ENCODE data around the gene SLIT3. TPM values are rescaled to one million over a fixed set of nuclear protein-coding genes. Genes with fewer than 3 reads are reported as not detected.

The SLIT3 gene
- total RNA-seq, 1 donor from 2014 or later: 3.2 TPM

DNA sequence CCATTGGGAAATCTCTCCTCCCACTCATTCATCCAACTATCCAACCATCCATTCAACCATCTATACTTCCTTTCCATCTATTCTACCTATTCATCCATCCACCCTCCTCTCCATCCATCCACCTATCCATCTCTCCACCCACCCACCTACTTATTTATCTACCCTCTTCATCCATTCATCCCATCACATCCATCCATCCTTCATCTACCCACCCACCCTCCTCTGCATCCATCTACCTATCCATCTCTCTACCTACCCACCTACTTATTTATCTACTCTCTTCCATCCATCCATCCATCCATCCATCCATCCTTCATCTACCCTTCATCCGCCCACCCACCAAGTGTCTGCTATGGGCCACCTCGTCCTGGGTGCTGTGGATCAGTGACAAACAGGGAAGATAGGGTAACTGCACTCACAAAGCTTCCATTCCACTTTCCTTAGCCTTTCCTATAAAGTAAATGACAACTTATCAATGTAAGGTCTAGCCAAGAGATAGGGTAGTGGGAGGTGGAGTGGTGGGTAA lies 625.0 kb downstream of the SLIT3 start:
- no peak for TF ChIP-seq CTCF (IDR thresholded peaks at IDR 0.05; ENCODE audit: unreplicated experiment)
- H3K36me3 Mint-ChIP-seq (ENCODE audit: low read depth, unreplicated experiment): no peaks in the 10 kb centered on the region
- H3K4me1 Mint-ChIP-seq (ENCODE audit: unreplicated experiment): no peaks in the 10 kb centered on the region
- DNase-seq (ENCODE audit: low spot score): no peak
- no peak overlapping the region for H3K27ac Mint-ChIP-seq (ENCODE audit: unreplicated experiment)
- H3K27me3 Mint-ChIP-seq (ENCODE audit: unreplicated experiment): peaks cover 2% of the 10 kb centered on the region
- H3K9me3 Mint-ChIP-seq (ENCODE audit: unreplicated experiment): no peaks in the 10 kb centered on the region
- no peak overlapping the region for H3K4me3 Mint-ChIP-seq (ENCODE audit: unreplicated experiment)

- no peak for TF ChIP-seq CTCF (IDR thresholded peaks at IDR 0.05; ENCODE audit: unreplicated experiment)
- DNase-seq (ENCODE audit: low spot score): no peak
- H3K36me3 Mint-ChIP-seq (ENCODE audit: low read depth, unreplicated experiment): no peaks in the 10 kb centered on the region
- no peaks in the 10 kb centered on the region for H3K9me3 Mint-ChIP-seq (ENCODE audit: unreplicated experiment)
- no peaks in the 10 kb centered on the region for H3K27me3 Mint-ChIP-seq (ENCODE audit: unreplicated experiment)
- H3K4me1 Mint-ChIP-seq (ENCODE audit: unreplicated experiment): no peaks in the 10 kb centered on the region
- H3K27ac Mint-ChIP-seq (ENCODE audit: unreplicated experiment): no peak overlapping the region
- no peak overlapping the region for H3K4me3 Mint-ChIP-seq (ENCODE audit: unreplicated experiment)
These were observed 626.0 kb downstream of the SLIT3 start for GRCh38 chr5:168674893-168675482.

DNA sequence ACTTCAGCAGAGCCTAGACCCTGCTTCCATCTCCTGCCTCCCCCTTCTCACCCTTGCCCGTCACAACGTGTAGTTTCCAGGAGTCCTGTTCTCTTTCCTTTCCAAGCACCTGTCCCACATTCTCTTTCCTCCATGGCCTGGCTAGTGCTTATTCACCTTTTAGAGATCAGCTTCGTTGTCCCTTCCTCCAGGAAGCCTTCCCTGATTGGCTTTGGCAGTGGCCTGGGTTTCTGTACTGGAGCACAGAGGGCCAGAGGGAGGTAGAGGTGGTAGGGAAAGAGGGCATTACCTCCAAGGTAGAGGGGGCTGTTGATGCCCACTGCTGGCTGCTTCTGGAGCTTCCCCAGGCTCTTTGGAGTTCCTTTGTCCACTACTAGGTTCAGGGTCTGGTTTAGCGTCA lies 628.1 kb downstream of the SLIT3 start:
- DNase-seq (ENCODE audit: low spot score): no peak
- Mint-ChIP-seq H3K36me3 (ENCODE audit: low read depth, unreplicated experiment) (no peaks in the 10 kb centered on the region), H3K4me3 (ENCODE audit: unreplicated experiment) (no peak overlapping the region), H3K27me3 (ENCODE audit: unreplicated experiment) (no peaks in the 10 kb centered on the region), H3K4me1 (ENCODE audit: unreplicated experiment) (no peaks in the 10 kb centered on the region), H3K27ac (ENCODE audit: unreplicated experiment) (no peak overlapping the region), H3K9me3 (ENCODE audit: unreplicated experiment) (no peaks in the 10 kb centered on the region)
- no peak for TF ChIP-seq CTCF (IDR thresholded peaks at IDR 0.05; ENCODE audit: unreplicated experiment)

DNA sequence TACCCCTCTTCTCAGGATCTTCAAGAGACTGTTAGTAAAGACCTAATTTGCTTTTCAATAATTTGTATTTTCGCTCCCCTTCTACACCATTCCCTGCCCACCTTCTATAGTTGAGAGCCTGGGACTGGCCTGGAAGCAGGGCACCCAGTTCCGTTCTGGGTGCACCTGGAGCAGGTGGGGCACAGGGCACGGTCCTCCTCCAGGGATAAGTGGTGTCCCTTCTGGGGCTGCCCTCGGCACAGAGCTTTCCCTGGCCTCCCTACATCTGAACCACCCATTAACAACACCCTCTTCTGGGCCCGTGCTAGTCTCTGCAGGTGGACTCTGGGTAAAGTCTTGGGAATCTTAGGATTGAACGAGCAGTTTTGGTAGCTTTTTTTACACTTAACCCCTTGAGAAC lies 628.9 kb downstream of the SLIT3 start:
- Mint-ChIP-seq H3K4me3 (ENCODE audit: unreplicated experiment) (no peak overlapping the region), H3K36me3 (ENCODE audit: low read depth, unreplicated experiment) (no peaks in the 10 kb centered on the region), H3K4me1 (ENCODE audit: unreplicated experiment) (no peaks in the 10 kb centered on the region), H3K27ac (ENCODE audit: unreplicated experiment) (no peak overlapping the region), H3K9me3 (ENCODE audit: unreplicated experiment) (no peaks in the 10 kb centered on the region), H3K27me3 (ENCODE audit: unreplicated experiment) (peaks cover 1% of the 10 kb centered on the region)
- no peak for TF ChIP-seq CTCF (IDR thresholded peaks at IDR 0.05; ENCODE audit: unreplicated experiment)
- DNase-seq (ENCODE audit: low spot score): no peak

DNA sequence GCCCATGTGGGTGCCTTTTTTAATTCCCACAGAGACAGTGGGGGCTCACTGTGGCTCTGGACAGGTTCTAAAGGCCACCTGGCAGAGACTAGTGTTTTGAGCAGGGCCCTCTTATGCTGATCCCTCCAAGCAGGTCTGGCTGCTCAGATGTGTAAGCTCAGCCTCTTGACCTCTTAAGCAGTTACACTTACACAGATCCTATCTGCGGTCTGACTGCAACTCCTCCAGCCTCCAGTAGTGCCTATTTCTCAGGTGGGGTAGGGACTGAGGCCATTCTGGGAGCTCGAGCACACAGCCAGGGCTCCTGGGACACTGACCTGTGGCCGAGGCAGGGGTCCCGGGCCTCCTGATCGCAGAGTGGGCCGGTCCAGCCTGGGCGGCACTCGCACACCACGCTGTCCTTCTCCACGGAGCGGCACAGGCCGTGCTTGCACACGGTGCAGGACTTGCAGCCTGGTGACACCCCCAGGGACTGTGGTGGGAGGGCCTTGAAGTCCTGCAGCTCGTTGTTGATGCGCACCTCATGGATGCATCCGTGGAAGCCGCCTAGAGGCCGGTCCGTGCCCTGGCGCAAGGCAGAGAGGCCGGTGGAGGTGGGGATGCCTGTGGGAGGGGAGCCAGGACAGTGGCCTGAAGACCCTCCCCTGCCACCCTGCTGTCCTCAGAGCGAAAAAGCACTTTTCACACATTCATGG lies 629.9 kb downstream of the SLIT3 start:
- TF ChIP-seq CTCF (IDR thresholded peaks at IDR 0.05; ENCODE audit: unreplicated experiment): no peak
- Mint-ChIP-seq H3K4me1 (ENCODE audit: unreplicated experiment) (no peaks in the 10 kb centered on the region), H3K4me3 (ENCODE audit: unreplicated experiment) (no peak overlapping the region), H3K27me3 (ENCODE audit: unreplicated experiment) (peaks cover 1% of the 10 kb centered on the region), H3K27ac (ENCODE audit: unreplicated experiment) (no peak overlapping the region), H3K9me3 (ENCODE audit: unreplicated experiment) (no peaks in the 10 kb centered on the region), H3K36me3 (ENCODE audit: low read depth, unreplicated experiment) (no peaks in the 10 kb centered on the region)
- no peak for DNase-seq (ENCODE audit: low spot score)
